BLaER1 (cell line): ENCODE data around the gene MRC2.
A peak's percentile ranks its signal among the peaks of the same experiment; 100 is the strongest.

Source experiments
- H3K27ac ChIP-seq: shearing (Covaris generic); formaldehyde crosslinking; 2 replicates; pipeline ENCODE4 v1.8.1; 2022
- H3K27me3 ChIP-seq: shearing (Covaris generic); formaldehyde crosslinking; 2 replicates; pipeline ENCODE4 v1.8.1; 2022
- H3K36me3 ChIP-seq: shearing (Covaris generic); formaldehyde crosslinking; 2 replicates; pipeline ENCODE4 v1.8.1; 2022
- H3K4me1 ChIP-seq: shearing (Covaris generic); formaldehyde crosslinking; 2 replicates; pipeline ENCODE4 v1.8.1; 2022
- H3K4me2 ChIP-seq: shearing (Covaris generic); formaldehyde crosslinking; 2 replicates; pipeline ENCODE4 v1.8.1; 2022
- H3K4me3 ChIP-seq: shearing (Covaris generic); formaldehyde crosslinking; 2 replicates; pipeline ENCODE4 v1.8.1; 2022
- H3K9ac ChIP-seq: shearing (Covaris generic); formaldehyde crosslinking; 2 replicates; pipeline ENCODE4 v1.8.1; 2022
- H3K9me3 ChIP-seq: shearing (Covaris generic); formaldehyde crosslinking; 2 replicates; pipeline ENCODE4 v1.8.1; 2022
- H4K20me1 ChIP-seq: shearing (Covaris generic); formaldehyde crosslinking; 2 replicates; pipeline ENCODE4 v1.8.1; 2022
- Cebpa-rat ChIP-seq: shearing (Covaris generic); IDR thresholded peaks from 2 replicates; pipeline ENCODE4 v1.8.1; 2022

The MRC2 gene

GRCh38 chr17:62649570-62649969, 22.1 kb downstream of the MRC2 start:
- Histone ChIP-seq H3K4me2 (no peak overlapping the region), H3K9me3 (no peaks in the 10 kb centered on the region), H3K27me3 (no peaks in the 10 kb centered on the region), H3K27ac (no peak overlapping the region), H3K4me3 (no peak overlapping the region), H4K20me1 (peaks cover 23% of the 10 kb centered on the region; the same call in 1 of the 2 replicates), H3K4me1 (peaks cover 53% of the 10 kb centered on the region), H3K9ac (no peak overlapping the region), H3K36me3 (peaks cover 16% of the 10 kb centered on the region)
- TF ChIP-seq Cebpa-rat: no peak

GRCh38 chr17:62650587-62650986, 23.1 kb downstream of the MRC2 start:
- H3K4me2 ChIP-seq: no peak overlapping the region
- H3K27ac ChIP-seq: no peak overlapping the region
- no peaks in the 10 kb centered on the region for H3K27me3 ChIP-seq

GRCh38 chr17:62652251-62653001, 25.0 kb downstream of the MRC2 start:
- no peaks in the 10 kb centered on the region for H3K27me3 ChIP-seq
- peaks cover 19% of the 10 kb centered on the region; the same call in 1 of the 2 replicates for H4K20me1 ChIP-seq
- H3K4me1 ChIP-seq: peaks cover 53% of the 10 kb centered on the region
- no peak for TF ChIP-seq Cebpa-rat
- H3K27ac ChIP-seq: peak overlapping the region; percentile 92
- peak overlapping the region; percentile 73 for H3K4me3 ChIP-seq
- H3K4me2 ChIP-seq: peak overlapping the region; percentile 100
- peaks cover 29% of the 10 kb centered on the region for H3K36me3 ChIP-seq
- no peaks in the 10 kb centered on the region for H3K9me3 ChIP-seq
- peak overlapping the region; percentile 83 for H3K9ac ChIP-seq

More at GRCh38 chr17:62650587-62650986, 23.1 kb downstream of the MRC2 start:
- Histone ChIP-seq H3K4me1 (peaks cover 53% of the 10 kb centered on the region), H4K20me1 (peaks cover 19% of the 10 kb centered on the region; the same call in 1 of the 2 replicates), H3K4me3 (no peak overlapping the region), H3K9ac (no peak overlapping the region), H3K9me3 (no peaks in the 10 kb centered on the region), H3K36me3 (peaks cover 20% of the 10 kb centered on the region)
- no peak for TF ChIP-seq Cebpa-rat

GRCh38 chr17:62653002-62653825, 25.7 kb downstream of the MRC2 start:
- Histone ChIP-seq H4K20me1 (peaks cover 17% of the 10 kb centered on the region; the same call in 1 of the 2 replicates), H3K4me1 (peaks cover 50% of the 10 kb centered on the region), H3K4me3 (peak overlapping the region; percentile 73), H3K36me3 (peaks cover 25% of the 10 kb centered on the region), H3K27me3 (no peaks in the 10 kb centered on the region), H3K9ac (peak overlapping the region; percentile 83), H3K9me3 (no peaks in the 10 kb centered on the region), H3K4me2 (peak overlapping the region; percentile 100), H3K27ac (peak overlapping the region; percentile 92)
- no peak for TF ChIP-seq Cebpa-rat

GRCh38 chr17:62653826-62654761, 26.6 kb downstream of the MRC2 start:
- Histone ChIP-seq H3K9me3 (peaks cover 2% of the 10 kb centered on the region), H4K20me1 (peaks cover 9% of the 10 kb centered on the region; the same call in 1 of the 2 replicates), H3K4me1 (peaks cover 41% of the 10 kb centered on the region), H3K27me3 (no peaks in the 10 kb centered on the region), H3K36me3 (peaks cover 32% of the 10 kb centered on the region), H3K27ac (peak overlapping the region; percentile 26), H3K9ac (peak overlapping the region; percentile 83; the same call in 1 of the 2 replicates), H3K4me3 (peak overlapping the region; percentile 73; the same call in 1 of the 2 replicates), H3K4me2 (peak overlapping the region; percentile 100)
- TF ChIP-seq Cebpa-rat: no peak

DNA sequence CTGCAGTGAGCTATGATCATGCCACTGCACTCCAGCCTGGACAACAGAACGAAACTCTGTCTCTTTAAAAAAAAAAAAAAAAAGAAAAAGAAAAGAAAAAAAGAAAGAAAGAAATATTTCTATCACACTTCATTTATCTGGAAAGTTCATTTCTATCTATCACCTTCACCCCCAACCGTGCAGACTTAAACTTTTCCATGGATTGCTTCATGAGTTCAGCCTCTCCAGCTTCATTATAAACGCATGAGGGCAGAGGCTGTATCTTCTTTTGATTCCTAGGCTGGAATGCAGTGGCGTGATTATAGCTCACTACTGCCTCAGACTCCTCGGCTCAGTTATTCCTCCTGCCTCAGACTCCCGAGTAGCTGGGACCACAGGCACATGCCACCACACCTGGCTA, 28.2 kb downstream of the MRC2 start:
- Histone ChIP-seq H3K4me3 (no peak overlapping the region), H3K4me1 (peaks cover 32% of the 10 kb centered on the region), H3K36me3 (peaks cover 48% of the 10 kb centered on the region), H3K9ac (no peak overlapping the region), H4K20me1 (peaks cover 9% of the 10 kb centered on the region; the same call in 1 of the 2 replicates), H3K27me3 (no peaks in the 10 kb centered on the region), H3K9me3 (peaks cover 18% of the 10 kb centered on the region), H3K4me2 (no peak overlapping the region), H3K27ac (no peak overlapping the region)
- no peak for TF ChIP-seq Cebpa-rat

GRCh38 chr17:62656446-62656845, 29.0 kb downstream of the MRC2 start:
- Histone ChIP-seq H3K27ac (no peak overlapping the region), H4K20me1 (peaks cover 9% of the 10 kb centered on the region; the same call in 1 of the 2 replicates), H3K4me3 (no peak overlapping the region), H3K27me3 (no peaks in the 10 kb centered on the region), H3K9ac (no peak overlapping the region), H3K4me1 (peaks cover 26% of the 10 kb centered on the region), H3K36me3 (peaks cover 52% of the 10 kb centered on the region), H3K4me2 (no peak overlapping the region), H3K9me3 (peaks cover 23% of the 10 kb centered on the region)
- TF ChIP-seq Cebpa-rat: no peak

DNA sequence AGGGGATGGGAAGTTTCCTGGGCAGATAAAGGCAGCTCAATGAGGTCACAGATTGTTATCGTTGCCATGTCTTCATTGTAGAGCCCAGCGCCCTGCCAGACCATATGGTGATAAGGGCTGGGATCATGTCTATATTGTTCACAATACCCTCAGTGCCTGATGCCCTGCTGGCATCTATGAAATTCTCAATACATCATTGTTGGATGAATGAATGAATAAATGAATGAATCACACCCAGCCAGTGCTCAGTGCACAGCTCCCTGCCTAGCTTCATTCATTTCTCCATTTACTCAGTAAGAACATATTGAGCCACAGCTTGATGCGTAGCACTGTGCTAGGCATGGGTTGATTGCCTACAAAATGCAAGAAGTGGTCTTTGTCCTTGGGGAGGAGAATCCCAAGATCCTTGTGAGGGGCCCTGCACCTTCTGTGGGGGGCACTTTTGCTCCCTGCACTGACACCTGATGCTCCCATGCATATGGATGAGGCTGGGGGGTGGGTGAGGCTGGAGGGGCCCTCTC, 29.7 kb downstream of the MRC2 start:
- Histone ChIP-seq H4K20me1 (peaks cover 9% of the 10 kb centered on the region; the same call in 1 of the 2 replicates), H3K4me1 (peaks cover 19% of the 10 kb centered on the region), H3K27ac (no peak overlapping the region), H3K4me2 (no peak overlapping the region), H3K9ac (no peak overlapping the region), H3K9me3 (peaks cover 23% of the 10 kb centered on the region), H3K4me3 (no peak overlapping the region), H3K27me3 (no peaks in the 10 kb centered on the region), H3K36me3 (peaks cover 52% of the 10 kb centered on the region)
- TF ChIP-seq Cebpa-rat: no peak

DNA sequence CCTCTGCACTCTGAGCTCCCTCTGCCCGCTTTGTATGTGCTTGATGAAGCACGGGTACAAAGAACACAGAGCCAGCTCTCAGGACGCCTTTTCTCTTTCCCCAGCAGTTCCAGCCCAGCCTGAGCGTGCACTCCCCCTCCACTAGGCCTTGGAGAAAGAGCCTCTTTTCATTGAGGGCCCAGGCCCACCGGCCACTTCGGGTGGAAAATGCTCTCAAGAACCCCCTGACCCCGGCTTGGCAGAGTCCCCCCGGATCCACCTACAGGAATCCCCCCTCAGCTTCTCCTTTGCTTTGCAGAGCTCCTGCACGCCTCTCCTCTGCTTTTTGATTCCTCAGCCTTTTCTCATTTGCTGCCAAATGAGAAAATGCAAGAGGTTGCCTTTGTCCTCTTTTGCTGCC, 30.2 kb downstream of the MRC2 start:
- no peak for TF ChIP-seq Cebpa-rat
- H3K27ac ChIP-seq: no peak overlapping the region
- no peak overlapping the region for H3K9ac ChIP-seq
- H3K4me3 ChIP-seq: no peak overlapping the region
- H3K36me3 ChIP-seq: peaks cover 52% of the 10 kb centered on the region
- H3K4me1 ChIP-seq: peaks cover 15% of the 10 kb centered on the region
- peaks cover 23% of the 10 kb centered on the region for H3K9me3 ChIP-seq
- no peaks in the 10 kb centered on the region for H3K27me3 ChIP-seq
- H3K4me2 ChIP-seq: no peak overlapping the region
- peaks cover 9% of the 10 kb centered on the region; the same call in 1 of the 2 replicates for H4K20me1 ChIP-seq
